Heart left ventricle (tissue), 13 donors: ENCODE data around the gene G6PD.

Source experiments
- CTCF ChIP-seq, 12 donors: fragments of 200-600 bp; sonication (generic) in 4 of 12; IDR thresholded peaks; one replicate each; pipeline versions ENCODE4 v1.5.0 to v1.8.0; 2018 to 2022; ENCODE audit warnings: antibody characterized with exemption in 12 of 12, mild to moderate bottlenecking in 5 of 12
- POLR2A ChIP-seq, 2 donors: fragments of 450-650 bp; IDR thresholded peaks; one replicate each; pipeline ENCODE4 v1.6.1; 2017; ENCODE audit warnings: antibody characterized with exemption in 2 of 2, mild to moderate bottlenecking in 2 of 2, moderate library complexity in 2 of 2
- donor health status: ischemic (EF 13 %, LVEDD 7.1; RV severe dilation, severe dysfunction).
- donor health status: DM: no; HTN: yes; CAD: no.
- donor health status: DM: no; HTN: no; CAD: no.
- donor health status: ischemic (EF 25% LVEDD 6.9; RV normal size, moderate dysfunction).
- donor health status: ischemic (EF 25% LVEDD 5.7; RV mildly dilated, moderate dysfunction).
- donor health status: ischemic (EF 35%, LVEDD 5.7; RV mildly dilated, moderate dysfunction).
- donor health status: nonischemic (EF 11% LVEDD 7.7; RV severe dilation, severe dysfunction).
- donor health status: DM: yes; HTN: yes; CAD: no.
- donor health status: PGD.
- donor health status: ischemic (EF 29% LVEDD 5.4; RV normal size, mild dysfunction).
- donor health status: nonischemic (EF 23%, LVEDD 6.1; RV moderate dilation, normal function).

GRCh38 chrX:154531626-154532025 lies 15.0 kb downstream of the G6PD start:
- TF ChIP-seq CTCF (IDR thresholded peaks at IDR 0.05) = no peak
- no peak for TF ChIP-seq POLR2A (IDR thresholded peaks at IDR 0.05)
